ENCODE measurements around the gene PRMT7. TPM values are rescaled to one million over a fixed set of nuclear protein-coding genes. Genes with fewer than 3 reads are reported as not detected.

The PRMT7 gene
- total RNA-seq, 6 donors from 2014 or later, result 26.9 to 166 (median 38.8) TPM

- peak overlapping the region; percentile 45 to 66 (median 59) for H3K27ac ChIP-seq
- peaks cover 16 to 34% (median 23%) of the 10 kb centered on the region in 4 donors for H3K4me1 ChIP-seq
- TF ChIP-seq POLR2A (IDR thresholded peaks at IDR 0.05) (no peak), POLR2AphosphoS5 (IDR thresholded peaks at IDR 0.05) (no peak), EP300 (IDR thresholded peaks at IDR 0.05) (no peak), CTCF (IDR thresholded peaks at IDR 0.05) (no peak)
- H3K9me3 ChIP-seq, result no peaks in the 10 kb centered on the region
- H3K4me3 ChIP-seq, result no peak overlapping the region
- 35 to 36% methylated on average over 7 of the region's 7 CpGs for WGBS, 2 donors
- ATAC-seq (ENCODE audit: low FRiP score in 2 of 2) (peak; percentile 41 to 42), DNase-seq (peak in 1 of 2 donors; percentile 56)
- H3K36me3 ChIP-seq, result peaks cover 0 to 7% (median 4%) of the 10 kb centered on the region in 4 donors
- no peaks in the 10 kb centered on the region for H3K27me3 ChIP-seq
These were observed 21.7 kb downstream of the PRMT7 start for GRCh38 chr16:68332411-68333121.

GRCh38 chr16:68335175-68335574, 24.4 kb downstream of the PRMT7 start:
- Histone ChIP-seq H3K27me3 (no peaks in the 10 kb centered on the region), H3K9me3 (no peaks in the 10 kb centered on the region), H3K4me3 (no peak overlapping the region), H3K27ac (no peak overlapping the region), H3K36me3 (peaks cover 6 to 33% (median 27%) of the 10 kb centered on the region in 4 donors), H3K4me1 (peaks cover 16 to 24% (median 22%) of the 10 kb centered on the region in 4 donors)
- TF ChIP-seq POLR2AphosphoS5 (IDR thresholded peaks at IDR 0.05), result no peak
- no peak for TF ChIP-seq EP300 (IDR thresholded peaks at IDR 0.05)
- TF ChIP-seq POLR2A (IDR thresholded peaks at IDR 0.05), result no peak
- no peak for TF ChIP-seq CTCF (IDR thresholded peaks at IDR 0.05)
- DNase-seq (no peak), ATAC-seq (ENCODE audit: low FRiP score in 2 of 2) (peak in 1 of 2 donors; percentile 84)
- 96 to 100% methylated on average over 5 of the region's 5 CpGs for WGBS, 2 donors

- no peak for DNase-seq
- WGBS, 2 donors, result 94 to 95% methylated on average over 8 to 16 of the region's 16 CpGs
These were observed 27.7 kb downstream of the PRMT7 start for GRCh38 chr16:68338326-68339119.

GRCh38 chr16:68339214-68339613, 28.4 kb downstream of the PRMT7 start:
- Histone ChIP-seq H3K9me3 (no peaks in the 10 kb centered on the region), H3K4me1 (no peaks in the 10 kb centered on the region), H3K27ac (no peak overlapping the region), H3K36me3 (peaks cover 12 to 67% (median 50%) of the 10 kb centered on the region in 4 donors), H3K27me3 (no peaks in the 10 kb centered on the region), H3K4me3 (no peak overlapping the region)
- TF ChIP-seq POLR2AphosphoS5 (IDR thresholded peaks at IDR 0.05) (no peak), POLR2A (IDR thresholded peaks at IDR 0.05) (no peak), EP300 (IDR thresholded peaks at IDR 0.05) (no peak), CTCF (IDR thresholded peaks at IDR 0.05) (no peak)
- WGBS, 2 donors, result 93 to 98% methylated on average over 11 to 13 of the region's 13 CpGs
- ATAC-seq (ENCODE audit: low FRiP score in 2 of 2) (no peak), DNase-seq (no peak)

More at GRCh38 chr16:68338326-68339119, 27.7 kb downstream of the PRMT7 start:
- TF ChIP-seq POLR2AphosphoS5 (IDR thresholded peaks at IDR 0.05), result no peak
- no peak for TF ChIP-seq CTCF (IDR thresholded peaks at IDR 0.05)
- no peak for TF ChIP-seq EP300 (IDR thresholded peaks at IDR 0.05)
- no peak for TF ChIP-seq POLR2A (IDR thresholded peaks at IDR 0.05)
- peaks cover 12 to 66% (median 48%) of the 10 kb centered on the region in 4 donors for H3K36me3 ChIP-seq
- no peaks in the 10 kb centered on the region for H3K9me3 ChIP-seq
- H3K27ac ChIP-seq, result no peak overlapping the region
- no peak for ATAC-seq (ENCODE audit: low FRiP score in 2 of 2)
- no peak overlapping the region for H3K4me3 ChIP-seq
- peaks cover 0 to 2% (median under 1%) of the 10 kb centered on the region in 4 donors for H3K4me1 ChIP-seq
- H3K27me3 ChIP-seq, result no peaks in the 10 kb centered on the region

Measured in upper lobe of left lung (tissue), 6 donors.